GM19324 (cell line): ENCODE data around the gene SLC30A4.
A peak's percentile ranks its signal among the peaks of the same experiment; 100 is the strongest.
"Not testable (repeated sequence)": the region's sequence is repeated elsewhere in the genome, so short reads cannot be mapped to it uniquely, and the experiment has no call there.

Experiments
- ATAC-seq: cut with Tn5 transposase; IDR thresholded peaks from one replicate; pipeline ENCODE4 v1.9.1; 2021; ENCODE audit warnings: mild to moderate bottlenecking, moderate library complexity; ENCODE audit not compliant: unreplicated experiment, low FRiP score

SLC30A4 gene

GRCh38 chr15:45510758-45511280 lies 11.7 kb downstream of the SLC30A4 start:
- no peak for ATAC-seq

- ATAC-seq: not testable (repeated sequence)
Measured at GRCh38 chr15:45507143-45507542, 15.4 kb downstream of the SLC30A4 start.

DNA sequence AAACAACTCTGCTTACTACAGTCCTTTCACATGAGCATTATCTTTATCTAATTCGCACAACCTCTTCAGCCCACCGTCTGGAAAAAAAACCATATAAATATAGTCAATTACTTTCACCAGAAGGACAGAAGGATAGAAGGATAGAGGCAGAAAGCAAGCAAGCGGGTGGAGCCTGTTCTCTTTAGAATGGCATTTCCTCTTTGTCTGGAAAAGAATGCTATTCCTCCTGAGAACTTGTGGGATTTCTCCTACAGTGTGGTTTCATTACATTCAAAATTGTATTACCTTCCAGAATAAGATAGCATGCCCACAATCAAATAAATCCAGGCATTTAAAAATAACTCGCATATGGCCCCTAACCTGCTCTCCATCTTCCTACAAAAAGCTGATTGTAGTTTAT lies 23.1 kb downstream of the SLC30A4 start:
- no peak for ATAC-seq

- no peak for ATAC-seq
Measured at GRCh38 chr15:45498701-45499100, 23.9 kb downstream of the SLC30A4 start.

DNA sequence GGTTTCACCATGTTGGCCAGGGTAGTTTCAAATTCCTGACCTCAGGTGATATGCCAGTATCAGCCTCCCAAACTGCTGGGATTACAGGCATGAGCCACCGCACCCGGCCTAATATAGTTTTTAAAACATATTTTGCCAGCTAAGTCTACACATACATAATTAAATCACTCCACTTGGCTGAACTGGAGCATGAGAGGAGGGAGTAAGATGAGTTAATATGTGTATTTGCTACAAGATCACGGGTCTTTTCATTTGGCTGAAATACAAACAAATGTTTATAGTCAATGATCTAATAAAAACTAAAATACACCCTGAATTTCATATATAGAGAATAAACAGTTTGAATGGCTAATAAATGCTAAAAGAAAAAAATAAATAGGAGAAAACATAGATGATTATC lies 25.3 kb downstream of the SLC30A4 start:
- no peak for ATAC-seq

GRCh38 chr15:45496658-45497057 lies 25.9 kb downstream of the SLC30A4 start:
- no peak for ATAC-seq

DNA sequence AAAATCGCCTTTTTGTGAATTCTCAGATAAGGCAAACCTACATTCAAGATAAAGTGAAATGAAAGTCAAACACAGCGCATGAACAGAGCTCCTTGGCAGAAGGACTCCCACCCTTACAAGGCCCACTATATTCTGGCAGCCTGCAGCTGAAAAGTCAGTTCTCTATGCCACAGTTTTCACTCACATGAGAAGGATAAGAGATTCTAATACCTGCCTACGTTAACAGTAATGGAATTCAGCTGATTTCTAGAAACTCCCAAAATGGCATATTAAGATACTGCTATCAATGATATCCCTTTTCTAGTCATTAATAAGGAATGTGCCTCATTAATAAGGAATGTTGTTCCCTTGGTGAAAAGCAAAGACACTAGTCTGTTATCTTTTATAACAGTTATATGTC lies 27.0 kb downstream of the SLC30A4 start:
- ATAC-seq: no peak

GRCh38 chr15:45489690-45490238 lies 32.8 kb downstream of the SLC30A4 start:
- no peak for ATAC-seq

DNA sequence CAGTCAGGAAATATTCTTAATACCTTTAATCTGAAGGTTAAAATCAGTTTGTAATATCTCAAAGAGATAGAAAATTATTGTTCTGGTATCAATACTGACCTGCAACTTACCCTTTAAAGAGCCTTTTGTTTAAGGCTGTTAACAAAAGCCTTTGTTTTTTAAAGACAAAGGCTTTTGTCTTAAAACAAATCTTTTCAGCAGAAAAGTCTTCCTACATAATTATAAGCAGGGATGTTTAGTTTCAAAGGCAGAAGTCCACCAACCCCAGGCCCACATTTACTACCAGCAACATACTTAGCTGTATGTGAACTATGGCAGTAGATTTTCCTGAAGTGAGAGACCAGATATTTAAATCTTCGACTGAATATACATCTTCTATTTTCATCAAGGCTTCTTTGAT lies 36.2 kb downstream of the SLC30A4 start:
- ATAC-seq: no peak

DNA sequence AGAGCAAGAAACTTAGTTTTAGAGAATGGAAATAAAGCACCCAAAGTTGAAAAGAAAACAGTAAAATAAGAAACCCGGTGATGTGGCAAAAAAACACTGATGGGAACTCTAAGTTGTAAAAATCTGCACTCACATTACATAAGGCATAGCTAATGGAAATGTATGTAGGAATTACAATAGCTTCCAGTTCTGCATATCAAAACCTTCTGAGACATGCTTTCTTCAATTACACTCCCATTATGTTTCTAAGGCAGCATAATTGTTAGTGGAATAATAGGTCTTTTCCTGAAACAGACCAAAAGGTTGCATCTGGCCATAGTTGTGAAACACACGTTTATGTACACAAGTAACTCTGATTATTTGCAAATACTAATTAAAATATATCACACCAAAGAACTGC lies 41.4 kb downstream of the SLC30A4 start:
- no peak for ATAC-seq

- no peak for ATAC-seq
Measured at GRCh38 chr15:45476410-45476809, 46.1 kb downstream of the SLC30A4 start.

- no peak for ATAC-seq
Measured at GRCh38 chr15:45474799-45475198, 47.8 kb downstream of the SLC30A4 start.

DNA sequence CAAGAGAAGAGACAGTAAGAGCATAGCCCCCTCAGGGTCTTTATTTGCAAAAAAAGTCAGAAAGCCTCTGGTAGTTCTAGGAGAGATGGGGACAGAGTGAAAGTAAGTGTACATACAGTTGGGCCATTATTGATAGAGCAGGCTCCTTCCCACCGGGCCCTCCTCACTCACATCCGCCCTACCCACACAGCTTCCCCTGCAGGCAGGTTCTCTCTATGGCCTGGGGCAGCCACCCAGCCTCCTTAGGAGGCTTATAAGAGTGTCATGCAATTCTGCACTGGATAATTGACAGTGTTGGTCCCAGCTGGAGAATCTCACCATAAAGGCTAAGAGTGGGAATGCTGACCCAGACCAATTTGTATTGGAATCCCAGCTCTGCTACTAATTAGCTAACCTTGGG lies 49.5 kb downstream of the SLC30A4 start:
- no peak for ATAC-seq

- no peak for ATAC-seq
Measured at GRCh38 chr15:45471151-45471550, 51.4 kb downstream of the SLC30A4 start.

- no peak for ATAC-seq
Measured at GRCh38 chr15:45469441-45469840, 53.1 kb downstream of the SLC30A4 start.

DNA sequence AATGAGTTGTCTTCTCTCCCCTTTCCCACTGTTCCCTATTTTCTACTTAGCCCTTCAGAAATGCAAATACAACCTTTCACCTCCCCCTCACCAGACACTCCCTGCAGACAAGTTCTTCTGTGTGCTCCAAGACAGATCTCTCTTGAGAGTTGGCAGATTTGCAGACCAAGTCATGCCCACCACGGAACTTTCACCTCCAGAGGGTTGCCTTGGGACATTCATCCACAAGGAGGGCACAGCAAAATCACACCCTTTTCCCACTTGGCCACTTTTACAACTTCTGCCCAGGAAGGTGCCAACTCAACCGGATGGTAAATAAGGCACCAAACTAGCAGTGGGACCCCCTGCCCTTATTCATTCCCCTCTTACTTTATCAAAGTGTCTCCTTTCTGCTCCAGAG lies 53.5 kb downstream of the SLC30A4 start:
- no peak for ATAC-seq

DNA sequence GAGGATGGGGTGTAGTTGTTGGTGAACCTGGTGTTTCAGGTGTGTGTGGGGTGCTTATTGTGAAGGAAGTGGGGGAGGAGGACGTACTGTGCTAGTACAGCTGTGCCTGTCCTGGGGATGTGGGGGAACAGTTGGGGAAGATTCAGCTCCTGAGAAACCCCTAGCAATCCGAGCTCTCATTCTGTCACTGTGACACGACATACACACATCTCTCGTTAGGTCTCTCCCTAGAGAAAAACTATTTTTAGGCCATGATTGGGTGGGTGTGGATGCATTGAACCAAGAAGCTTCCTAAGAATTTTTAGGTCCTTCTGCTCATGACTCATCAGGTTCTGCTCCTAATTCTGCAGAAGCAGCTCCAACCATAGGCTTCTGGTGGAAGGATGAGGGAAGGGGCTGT lies 54.3 kb downstream of the SLC30A4 start:
- ATAC-seq: no peak

GRCh38 chr15:45458746-45459403 lies 63.7 kb downstream of the SLC30A4 start:
- ATAC-seq: no peak

DNA sequence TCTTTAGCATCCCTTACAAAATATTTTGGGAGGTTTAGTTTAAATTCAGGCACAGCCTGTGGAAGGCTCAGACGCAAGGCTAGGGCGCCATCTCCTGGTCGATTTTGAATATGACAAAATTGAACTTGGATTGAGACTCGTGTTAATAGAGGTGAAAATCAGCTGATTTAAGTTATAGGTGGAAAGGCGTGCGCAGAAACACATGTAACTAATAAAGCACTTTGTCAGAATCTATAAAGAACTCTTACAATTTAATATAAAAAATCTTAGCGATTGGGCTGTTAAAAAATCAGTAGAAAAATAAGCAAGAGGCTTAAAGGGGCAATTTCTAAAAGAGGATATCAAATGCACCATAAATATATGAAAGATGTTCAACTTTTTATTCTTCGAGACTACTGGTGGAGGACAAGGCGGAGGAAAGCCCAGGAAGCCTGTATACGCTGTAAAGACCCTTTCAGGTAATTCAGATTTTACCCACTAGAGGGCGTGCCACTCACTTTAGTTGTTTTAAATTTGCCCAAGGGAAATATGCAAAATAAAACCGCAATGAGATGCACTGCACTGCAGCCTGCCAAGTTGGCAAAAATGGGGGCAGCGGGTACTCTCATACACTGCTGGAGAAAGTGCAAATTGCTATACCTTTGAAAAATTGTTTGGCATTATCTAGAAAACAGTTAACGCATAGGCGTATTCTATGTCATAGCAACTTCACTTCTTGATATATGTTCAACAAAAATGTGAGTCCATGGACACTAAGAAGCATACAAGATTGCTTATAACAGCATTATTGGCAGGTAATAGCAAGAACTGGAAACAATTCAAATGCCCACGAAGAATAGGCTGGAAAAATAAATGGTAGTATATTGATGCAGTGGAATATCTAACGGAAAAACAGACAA lies 64.7 kb downstream of the SLC30A4 start:
- ATAC-seq: peak; percentile 72

DNA sequence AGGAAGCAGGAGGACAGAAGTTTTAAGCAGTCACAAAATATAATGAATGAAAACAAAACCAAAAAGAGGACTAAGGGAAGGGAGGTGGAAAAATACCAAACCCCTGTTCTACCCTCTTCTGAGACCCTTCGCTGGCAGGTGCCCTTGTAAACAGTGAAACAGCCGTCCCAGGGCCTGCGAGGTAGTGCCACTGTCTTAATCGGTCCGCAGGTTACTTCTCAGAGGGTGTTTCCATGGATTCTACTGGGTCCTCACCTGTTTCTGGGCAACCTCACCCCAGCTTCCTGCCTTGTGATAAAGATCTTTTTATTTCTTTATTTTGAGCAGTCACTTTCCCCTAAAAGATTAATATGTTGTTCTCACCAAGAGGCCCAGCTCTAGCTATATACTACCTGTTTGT lies 65.3 kb downstream of the SLC30A4 start:
- no peak for ATAC-seq
